ENCODE measurements around the gene SRPK2. TPM values are rescaled to one million over a fixed set of nuclear protein-coding genes. Genes with fewer than 3 reads are reported as not detected.

Gene SRPK2
- total and polyA plus RNA-seq, 2 of the 13 experiments (the other 11 are each of a cell fraction or from before 2014, with no cell fraction given): 10.1 to 22.3 TPM

DNA sequence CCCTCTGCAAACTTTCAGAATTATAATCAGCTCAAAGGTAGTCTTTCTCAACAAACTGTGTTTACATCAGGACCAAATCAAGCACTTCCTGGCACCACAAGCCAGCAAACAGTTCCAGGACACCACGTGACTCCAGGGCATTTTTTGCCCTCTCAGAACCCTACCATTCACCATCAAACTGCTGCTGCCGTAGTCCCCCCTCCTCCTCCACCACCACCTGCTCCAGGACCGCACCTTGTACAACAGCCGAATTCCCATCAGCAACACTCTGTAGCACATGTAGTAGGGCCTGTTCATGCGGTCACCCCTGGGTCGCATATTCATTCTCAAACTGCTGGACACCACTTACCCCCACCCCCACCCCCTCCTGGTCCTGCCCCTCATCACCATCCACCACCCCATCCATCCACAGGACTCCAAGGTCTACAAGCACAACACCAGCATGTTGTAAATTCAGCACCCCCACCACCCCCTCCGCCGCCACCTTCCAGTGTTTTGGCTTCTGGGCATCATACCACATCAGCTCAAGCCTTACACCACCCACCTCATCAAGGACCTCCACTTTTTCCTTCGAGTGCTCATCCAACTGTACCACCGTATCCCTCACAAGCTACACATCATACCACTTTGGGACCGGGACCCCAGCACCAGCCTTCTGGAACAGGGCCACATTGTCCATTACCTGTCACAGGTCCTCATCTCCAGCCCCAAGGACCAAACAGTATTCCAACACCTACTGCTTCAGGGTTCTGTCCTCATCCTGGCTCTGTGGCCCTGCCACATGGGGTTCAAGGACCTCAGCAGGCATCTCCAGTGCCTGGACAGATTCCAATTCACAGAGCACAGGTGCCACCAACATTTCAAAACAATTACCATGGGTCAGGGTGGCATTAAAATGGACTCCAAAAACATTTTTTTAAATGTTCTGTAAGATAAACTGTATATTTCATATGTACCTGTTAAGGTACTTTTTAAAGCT is 276.0 kb downstream of the SRPK2 start (continued):
- TF ChIP-seq HNRNPLL (IDR thresholded peaks at IDR 0.05; ENCODE audit: low read depth, low read length, poor library complexity, severe bottlenecking) (no peak), ZNF264 (CRISPR knock-in tag; IDR thresholded peaks at IDR 0.05) (no peak), NFYB (CRISPR knock-in tag; IDR thresholded peaks at IDR 0.05) (no peak), ONECUT2 (CRISPR knock-in tag; IDR thresholded peaks at IDR 0.05) (no peak), SMAD9 (CRISPR knock-in tag; IDR thresholded peaks at IDR 0.05) (no peak), POLR2AphosphoS5 (IDR thresholded peaks at IDR 0.05; ENCODE audit: low read depth, low read length) (peak; percentile 12; the same call in 1 of the 2 replicates), EP300 (IDR thresholded peaks at IDR 0.05; ENCODE audit: low read depth in 2 of 2, low read length in 2 of 2) (no peak), EP300 (CRISPR knock-in tag; IDR thresholded peaks at IDR 0.05; ENCODE audit: borderline replicate concordance) (no peak), TOPORS (CRISPR knock-in tag; IDR thresholded peaks at IDR 0.05) (no peak), CHD4 (IDR thresholded peaks at IDR 0.05; ENCODE audit: borderline replicate concordance, low read length) (no peak)
- TF ChIP-seq, protein P1, sequence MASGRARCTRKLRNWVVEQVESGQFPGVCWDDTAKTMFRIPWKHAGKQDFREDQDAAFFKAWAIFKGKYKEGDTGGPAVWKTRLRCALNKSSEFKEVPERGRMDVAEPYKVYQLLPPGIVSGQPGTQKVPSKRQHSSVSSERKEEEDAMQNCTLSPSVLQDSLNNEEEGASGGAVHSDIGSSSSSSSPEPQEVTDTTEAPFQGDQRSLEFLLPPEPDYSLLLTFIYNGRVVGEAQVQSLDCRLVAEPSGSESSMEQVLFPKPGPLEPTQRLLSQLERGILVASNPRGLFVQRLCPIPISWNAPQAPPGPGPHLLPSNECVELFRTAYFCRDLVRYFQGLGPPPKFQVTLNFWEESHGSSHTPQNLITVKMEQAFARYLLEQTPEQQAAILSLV (CRISPR knock-in tag; IDR thresholded peaks at IDR 0.05; ENCODE audit: borderline replicate concordance): no peak
- TF ChIP-seq, protein P2, sequence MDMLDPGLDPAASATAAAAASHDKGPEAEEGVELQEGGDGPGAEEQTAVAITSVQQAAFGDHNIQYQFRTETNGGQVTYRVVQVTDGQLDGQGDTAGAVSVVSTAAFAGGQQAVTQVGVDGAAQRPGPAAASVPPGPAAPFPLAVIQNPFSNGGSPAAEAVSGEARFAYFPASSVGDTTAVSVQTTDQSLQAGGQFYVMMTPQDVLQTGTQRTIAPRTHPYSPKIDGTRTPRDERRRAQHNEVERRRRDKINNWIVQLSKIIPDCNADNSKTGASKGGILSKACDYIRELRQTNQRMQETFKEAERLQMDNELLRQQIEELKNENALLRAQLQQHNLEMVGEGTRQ (IDR thresholded peaks at IDR 0.05; ENCODE audit: low read depth, low read length): 0 out of 2 replicates have a peak, but pooled peaks have one; percentile 16
- TF ChIP-seq, protein P2 (CRISPR knock-in tag; IDR thresholded peaks at IDR 0.05; ENCODE audit: borderline replicate concordance): no peak
- TF ChIP-seq, protein P3, sequence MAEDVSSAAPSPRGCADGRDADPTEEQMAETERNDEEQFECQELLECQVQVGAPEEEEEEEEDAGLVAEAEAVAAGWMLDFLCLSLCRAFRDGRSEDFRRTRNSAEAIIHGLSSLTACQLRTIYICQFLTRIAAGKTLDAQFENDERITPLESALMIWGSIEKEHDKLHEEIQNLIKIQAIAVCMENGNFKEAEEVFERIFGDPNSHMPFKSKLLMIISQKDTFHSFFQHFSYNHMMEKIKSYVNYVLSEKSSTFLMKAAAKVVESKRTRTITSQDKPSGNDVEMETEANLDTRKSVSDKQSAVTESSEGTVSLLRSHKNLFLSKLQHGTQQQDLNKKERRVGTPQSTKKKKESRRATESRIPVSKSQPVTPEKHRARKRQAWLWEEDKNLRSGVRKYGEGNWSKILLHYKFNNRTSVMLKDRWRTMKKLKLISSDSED (CRISPR knock-in tag; IDR thresholded peaks at IDR 0.05): no peak

All from HepG2 (cell line).